Measurements from ENCODE around the gene SERPINB6. TPM values are rescaled to one million over a fixed set of nuclear protein-coding genes. Genes with fewer than 3 reads are reported as not detected.

SERPINB6 gene
- total and polyA plus RNA-seq, 5 donors = 172 to 265 (median 201) TPM

- peak; percentile 40 to 61 for ATAC-seq
Observed at GRCh38 chr6:2958331-2958711, 13.0 kb downstream of the SERPINB6 start.

GRCh38 chr6:2957696-2958330 is 13.6 kb downstream of the SERPINB6 start:
- Histone ChIP-seq H3K9me3 (ENCODE audit: control insufficient read depth, low read length) (no peaks in the 10 kb centered on the region), H3K27ac (ENCODE audit: low read length) (peak overlapping the region; percentile 88), H3K27me3 (ENCODE audit: control insufficient read depth, insufficient read depth) (no peaks in the 10 kb centered on the region), H3K4me1 (ENCODE audit: control insufficient read depth, insufficient read depth, low read length) (peaks cover 12% of the 10 kb centered on the region), H3K4me3 (ENCODE audit: low read length) (no peak overlapping the region)
- intact Hi-C loops (cut with DNase I) = no loop called here
- ATAC-seq (peak; percentile 77 to 87), DNase-seq (peak in 2 of 3 donors; percentile 76)
- 55% methylated on average over 11 of the region's 11 CpGs for WGBS

More at GRCh38 chr6:2958331-2958711, 13.0 kb downstream of the SERPINB6 start:
- WGBS = 63% methylated on average over 17 of the region's 18 CpGs
- Histone ChIP-seq H3K27ac (ENCODE audit: low read length) (peak overlapping the region; percentile 88), H3K4me1 (ENCODE audit: control insufficient read depth, insufficient read depth, low read length) (peaks cover 12% of the 10 kb centered on the region), H3K9me3 (ENCODE audit: control insufficient read depth, low read length) (no peaks in the 10 kb centered on the region), H3K27me3 (ENCODE audit: control insufficient read depth, insufficient read depth) (no peaks in the 10 kb centered on the region), H3K4me3 (ENCODE audit: low read length) (no peak overlapping the region)
- DNase-seq = peak; percentile 57 to 81 (median 80)
- intact Hi-C loops (cut with DNase I) = no loop called here

- H3K27me3 ChIP-seq (ENCODE audit: control insufficient read depth, insufficient read depth) = no peaks in the 10 kb centered on the region
- H3K4me1 ChIP-seq (ENCODE audit: control insufficient read depth, insufficient read depth, low read length) = peaks cover 12% of the 10 kb centered on the region
- H3K9me3 ChIP-seq (ENCODE audit: control insufficient read depth, low read length) = no peaks in the 10 kb centered on the region
- no peak for ATAC-seq
- WGBS = 60% methylated on average over 5 of the region's 5 CpGs
- intact Hi-C loops (cut with DNase I) = no loop called here
- H3K4me3 ChIP-seq (ENCODE audit: low read length) = no peak overlapping the region
- H3K27ac ChIP-seq (ENCODE audit: low read length) = peak overlapping the region; percentile 88
- DNase-seq = peak in 1 of 3 donors; percentile 61
Observed at GRCh38 chr6:2956930-2957685, 14.3 kb downstream of the SERPINB6 start.

GRCh38 chr6:2953098-2953497 is 18.3 kb downstream of the SERPINB6 start:
- peaks cover 5% of the 10 kb centered on the region for H3K4me1 ChIP-seq (ENCODE audit: control insufficient read depth, insufficient read depth, low read length)
- DNase-seq = no peak
- no peak for ATAC-seq
- H3K9me3 ChIP-seq (ENCODE audit: control insufficient read depth, low read length) = no peaks in the 10 kb centered on the region
- H3K27me3 ChIP-seq (ENCODE audit: control insufficient read depth, insufficient read depth) = no peaks in the 10 kb centered on the region
- H3K27ac ChIP-seq (ENCODE audit: low read length) = peak overlapping the region; percentile 55
- H3K4me3 ChIP-seq (ENCODE audit: low read length) = no peak overlapping the region
- WGBS = 91% methylated on average over 12 of the region's 12 CpGs
- intact Hi-C loops (cut with DNase I) = loop anchor here in 2 of 4 donors (5.0 kb wide), 1 partner anchor 34 kb away; no protein-coding TSS in a partner anchor

GRCh38 chr6:2952557-2953095 is 18.7 kb downstream of the SERPINB6 start:
- peak; percentile 77 to 90 (median 89) for DNase-seq
- 16% methylated on average over 27 of the region's 27 CpGs for WGBS
- H3K27ac ChIP-seq (ENCODE audit: low read length) = peak overlapping the region; percentile 55
- peaks cover 3% of the 10 kb centered on the region for H3K4me1 ChIP-seq (ENCODE audit: control insufficient read depth, insufficient read depth, low read length)
- peak; percentile 76 to 82 for ATAC-seq
- no peaks in the 10 kb centered on the region for H3K27me3 ChIP-seq (ENCODE audit: control insufficient read depth, insufficient read depth)
- intact Hi-C loops (cut with DNase I) = loop anchor here in 2 of 4 donors (5.0 kb wide), 1 partner anchor 35 kb away; no protein-coding TSS in a partner anchor
- H3K4me3 ChIP-seq (ENCODE audit: low read length) = no peak overlapping the region
- no peaks in the 10 kb centered on the region for H3K9me3 ChIP-seq (ENCODE audit: control insufficient read depth, low read length)

GRCh38 chr6:2951728-2952127 is 19.6 kb downstream of the SERPINB6 start:
- Histone ChIP-seq H3K27me3 (ENCODE audit: control insufficient read depth, insufficient read depth) (no peaks in the 10 kb centered on the region), H3K27ac (ENCODE audit: low read length) (no peak overlapping the region), H3K4me3 (ENCODE audit: low read length) (no peak overlapping the region), H3K4me1 (ENCODE audit: control insufficient read depth, insufficient read depth, low read length) (no peaks in the 10 kb centered on the region), H3K9me3 (ENCODE audit: control insufficient read depth, low read length) (no peaks in the 10 kb centered on the region)
- intact Hi-C loops (cut with DNase I) = loop anchor here in 2 of 4 donors (5.0 kb wide), 1 partner anchor 36 kb away; no protein-coding TSS in a partner anchor
- DNase-seq = peak in 2 of 3 donors; percentile 48 to 76
- ATAC-seq = peak in 1 of 2 donors; percentile 5
- 79% methylated on average over 8 of the region's 8 CpGs for WGBS

GRCh38 chr6:2950713-2951112 is 20.7 kb downstream of the SERPINB6 start:
- ATAC-seq (no peak), DNase-seq (peak in 1 of 3 donors; percentile 18)
- Histone ChIP-seq H3K4me3 (ENCODE audit: low read length) (no peak overlapping the region), H3K27me3 (ENCODE audit: control insufficient read depth, insufficient read depth) (no peaks in the 10 kb centered on the region), H3K4me1 (ENCODE audit: control insufficient read depth, insufficient read depth, low read length) (no peaks in the 10 kb centered on the region), H3K27ac (ENCODE audit: low read length) (no peak overlapping the region), H3K9me3 (ENCODE audit: control insufficient read depth, low read length) (no peaks in the 10 kb centered on the region)
- intact Hi-C loops (cut with DNase I) = loop anchor here in 2 of 4 donors (5.0 kb wide), 1 partner anchor 37 kb away; no protein-coding TSS in a partner anchor
- 85% methylated on average over 12 of the region's 12 CpGs for WGBS

GRCh38 chr6:2949536-2950083 is 21.8 kb downstream of the SERPINB6 start:
- Histone ChIP-seq H3K4me3 (ENCODE audit: low read length) (no peak overlapping the region), H3K27me3 (ENCODE audit: control insufficient read depth, insufficient read depth) (no peaks in the 10 kb centered on the region), H3K27ac (ENCODE audit: low read length) (peak overlapping the region; percentile 63), H3K9me3 (ENCODE audit: control insufficient read depth, low read length) (no peaks in the 10 kb centered on the region), H3K4me1 (ENCODE audit: control insufficient read depth, insufficient read depth, low read length) (no peaks in the 10 kb centered on the region)
- intact Hi-C loops (cut with DNase I) = loop anchor here in 2 of 4 donors (5.0 kb wide), 1 partner anchor 38 kb away; no protein-coding TSS in a partner anchor
- peak in 1 of 3 donors; percentile 56 for DNase-seq
- WGBS = 60% methylated on average over 6 of the region's 6 CpGs
- peak in 1 of 2 donors; percentile 22 for ATAC-seq

- no peaks in the 10 kb centered on the region for H3K9me3 ChIP-seq (ENCODE audit: control insufficient read depth, low read length)
- no peaks in the 10 kb centered on the region for H3K27me3 ChIP-seq (ENCODE audit: control insufficient read depth, insufficient read depth)
- H3K27ac ChIP-seq (ENCODE audit: low read length) = peak overlapping the region; percentile 63
- no peaks in the 10 kb centered on the region for H3K4me1 ChIP-seq (ENCODE audit: control insufficient read depth, insufficient read depth, low read length)
- DNase-seq (no peak), ATAC-seq (no peak)
- WGBS = 93% methylated on average over 12 of the region's 12 CpGs
- intact Hi-C loops (cut with DNase I) = no loop called here
- H3K4me3 ChIP-seq (ENCODE audit: low read length) = no peak overlapping the region
Observed at GRCh38 chr6:2949121-2949520, 22.2 kb downstream of the SERPINB6 start.

GRCh38 chr6:2948228-2949025 is 22.9 kb downstream of the SERPINB6 start:
- no peak for ATAC-seq
- H3K4me1 ChIP-seq (ENCODE audit: control insufficient read depth, insufficient read depth, low read length) = no peaks in the 10 kb centered on the region
- H3K9me3 ChIP-seq (ENCODE audit: control insufficient read depth, low read length) = no peaks in the 10 kb centered on the region
- peak in 1 of 3 donors; percentile 40 for DNase-seq
- 91% methylated on average over 30 of the region's 30 CpGs for WGBS
- no peak overlapping the region for H3K4me3 ChIP-seq (ENCODE audit: low read length)
- no peak overlapping the region for H3K27ac ChIP-seq (ENCODE audit: low read length)
- H3K27me3 ChIP-seq (ENCODE audit: control insufficient read depth, insufficient read depth) = no peaks in the 10 kb centered on the region
- intact Hi-C loops (cut with DNase I) = no loop called here

Measured in right cardiac atrium (tissue), 5 donors.